NCI-H748 treated with DMSO at 0.1 percent for 48 hours (cell line): ENCODE measurements around the gene GRPEL1.
A peak's percentile ranks its signal among the peaks of the same experiment; 100 is the strongest.

Experiments
- DNase-seq: peaks from one replicate; lab custom pipeline; 2025; lab: John Stamatoyannopoulos, UW

Gene GRPEL1

DNA sequence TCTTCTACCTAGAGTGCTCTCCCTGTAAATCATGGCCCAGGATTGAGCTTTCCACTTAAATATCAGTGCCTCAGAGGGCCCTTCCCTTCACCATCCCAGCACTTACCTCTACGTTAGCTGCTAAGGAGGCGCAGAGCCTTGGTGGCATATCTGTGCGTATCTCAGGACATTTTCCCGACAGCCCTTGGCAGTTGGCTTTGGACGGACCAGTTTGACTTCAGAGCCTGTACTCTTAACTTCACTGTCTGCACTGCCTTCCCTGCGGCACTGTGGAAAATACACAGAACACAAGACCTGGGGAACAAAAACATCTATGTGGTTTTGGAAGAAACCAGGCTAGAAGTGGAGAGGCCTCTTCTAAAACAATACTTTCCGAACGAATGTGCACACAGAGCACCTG is 22.3 kb downstream of the GRPEL1 start:
- DNase-seq: no peak

DNA sequence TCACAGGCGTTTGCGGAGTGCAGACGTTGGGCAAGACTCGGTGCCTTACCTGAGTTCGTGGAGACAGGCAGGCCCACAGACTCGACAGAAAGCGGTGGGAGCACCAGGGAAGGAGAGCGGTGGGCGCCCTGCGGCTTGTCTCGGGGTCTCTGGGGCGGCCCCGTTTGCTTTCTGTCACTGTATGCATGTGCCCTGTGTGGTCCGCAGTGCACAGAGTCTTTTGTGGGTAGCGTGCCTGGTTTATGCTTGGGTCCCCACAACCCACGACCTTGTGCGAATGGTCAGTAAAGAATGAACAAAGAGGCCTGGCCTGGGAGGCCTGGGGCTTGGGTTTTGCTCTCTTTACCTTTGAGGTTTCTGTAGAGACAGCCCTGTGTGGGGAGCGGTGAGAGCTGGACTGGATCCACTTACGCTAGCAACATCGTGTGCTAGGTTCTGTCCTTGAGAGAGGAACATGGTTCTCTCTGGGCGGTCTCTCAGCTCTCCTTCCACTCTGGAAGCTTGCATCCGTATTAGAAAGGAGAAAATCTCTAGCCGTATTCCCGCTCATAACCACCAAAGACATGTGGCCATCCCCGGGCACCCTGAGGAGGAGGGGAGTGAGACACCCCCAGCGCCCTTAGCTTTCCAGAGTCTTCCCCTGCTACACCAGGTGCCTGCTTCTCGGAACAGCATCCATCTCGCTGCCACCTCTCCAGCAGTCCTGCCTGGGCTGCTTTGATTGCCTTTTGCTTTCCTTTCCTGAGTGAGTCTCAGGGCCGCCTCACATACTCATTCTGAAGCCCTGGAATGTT is 23.5 kb downstream of the GRPEL1 start:
- DNase-seq: no peak

DNA sequence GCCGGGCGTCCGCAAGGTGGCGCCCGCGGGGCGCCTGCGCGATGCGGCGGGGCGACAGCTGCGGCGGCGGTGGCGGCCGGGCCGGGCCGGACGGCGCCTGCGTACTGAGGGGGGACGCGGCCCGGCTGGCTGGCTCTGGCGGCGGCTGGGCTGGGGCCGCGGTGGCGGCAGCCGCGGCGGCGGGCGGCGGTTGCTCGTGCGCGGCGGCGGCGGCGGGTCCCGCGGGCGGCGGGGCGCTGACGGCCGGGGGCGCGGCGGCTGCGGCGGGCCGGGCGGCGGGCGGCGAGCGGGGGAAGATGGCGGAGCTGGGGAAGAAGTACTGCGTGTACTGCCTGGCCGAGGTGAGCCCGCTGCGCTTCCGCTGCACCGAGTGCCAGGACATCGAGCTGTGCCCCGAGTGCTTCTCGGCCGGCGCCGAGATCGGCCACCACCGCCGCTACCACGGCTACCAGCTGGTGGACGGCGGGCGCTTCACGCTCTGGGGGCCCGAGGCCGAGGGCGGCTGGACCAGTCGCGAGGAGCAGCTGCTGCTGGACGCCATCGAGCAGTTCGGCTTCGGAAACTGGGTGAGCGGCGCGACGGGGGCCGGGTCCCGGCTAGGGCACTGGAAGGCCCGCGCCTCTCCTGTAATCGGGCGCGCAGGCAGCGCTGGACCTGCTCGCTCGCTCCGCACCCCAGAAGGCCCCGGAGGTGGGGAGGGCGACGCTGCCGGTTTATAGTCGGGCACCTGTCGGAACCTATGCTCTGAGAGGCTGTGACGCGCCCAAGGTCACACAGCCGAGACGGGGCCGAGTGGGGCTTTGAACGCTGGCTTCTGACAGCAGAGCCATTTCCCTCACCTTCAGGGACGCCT is 24.4 kb downstream of the GRPEL1 start, which contains the start of gene TADA2B:
Gene TADA2B, plus strand, starts transcription at position 89 of the 853 bp plus-strand sequence. Its CDS starts 208 bp downstream, at position 297.
- DNase-seq: no peak

DNA sequence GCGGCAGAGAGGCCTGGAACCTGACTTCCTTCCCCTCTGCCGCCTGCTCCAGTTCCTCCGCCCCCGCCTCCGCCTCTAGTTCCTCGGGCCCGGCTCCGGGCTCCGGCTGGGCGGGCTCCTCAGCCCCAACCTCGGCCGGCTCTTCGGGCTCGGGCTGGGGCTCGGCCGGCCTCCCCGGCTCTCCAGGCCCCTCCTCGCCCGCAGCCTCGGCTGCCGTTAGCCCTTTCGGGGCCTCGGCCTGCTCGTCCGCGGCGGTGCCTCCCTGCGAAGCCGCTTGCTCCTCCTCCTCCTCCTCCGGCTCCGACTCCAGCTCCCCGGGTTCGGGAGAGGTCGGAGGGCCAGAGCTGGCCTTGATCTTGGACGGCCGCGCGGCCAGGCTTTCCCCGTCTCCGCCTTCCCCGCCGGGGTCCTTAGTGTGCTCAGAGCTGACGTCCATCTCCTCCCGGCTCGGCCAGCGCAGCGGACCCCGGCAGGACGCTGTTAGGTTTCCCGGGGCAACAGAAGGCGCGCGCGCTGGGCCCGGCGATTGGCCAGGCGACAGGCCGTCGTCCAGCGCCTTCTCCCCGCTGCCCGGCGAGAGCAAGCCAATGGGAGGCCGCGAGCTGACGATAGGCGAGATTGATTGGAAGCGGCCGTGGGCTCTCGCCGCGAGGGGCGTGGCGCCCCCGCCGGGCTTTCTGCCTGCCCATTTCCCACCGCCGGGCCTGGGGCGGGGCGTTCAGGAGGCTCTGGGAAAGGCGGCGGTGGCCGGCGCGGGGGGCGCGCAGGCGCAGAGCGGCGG is 25.2 kb downstream of the GRPEL1 start:
- peak; percentile 86 for DNase-seq

DNA sequence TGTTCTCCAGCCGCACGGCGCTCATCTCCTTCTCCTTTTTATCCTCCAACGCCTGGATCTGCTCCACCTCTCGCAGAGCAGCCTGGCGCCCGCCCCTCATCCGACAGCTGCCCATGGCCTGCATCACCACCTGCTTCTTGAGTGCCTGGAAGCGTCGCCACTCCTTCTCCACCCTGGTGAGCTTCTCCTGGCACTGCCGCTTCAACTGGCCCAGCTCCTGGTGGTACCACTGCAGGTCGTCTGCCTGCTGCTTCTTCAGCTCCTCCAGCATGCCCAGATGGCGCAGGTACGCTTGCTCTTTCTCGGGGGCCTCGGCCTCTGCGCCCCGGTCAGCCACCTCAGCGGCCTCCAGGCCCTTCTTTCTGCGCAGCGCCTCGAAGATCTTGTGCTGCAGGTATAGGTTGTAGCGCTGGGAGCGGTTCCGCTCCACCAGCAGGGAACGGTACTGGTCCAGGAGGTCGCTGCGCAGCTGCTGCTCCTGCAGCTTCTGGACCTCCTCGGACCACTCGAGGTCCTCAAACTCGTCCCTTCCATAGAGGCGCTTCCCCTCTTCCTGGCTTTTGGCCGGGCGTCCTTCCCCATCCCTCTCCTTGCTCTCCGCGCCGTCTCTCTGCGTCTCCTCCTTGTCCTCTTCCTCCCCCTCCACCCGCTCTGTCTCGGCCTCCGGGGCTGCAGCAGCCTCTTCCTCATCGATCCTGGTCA is 25.9 kb downstream of the GRPEL1 start:
- DNase-seq: no peak

DNA sequence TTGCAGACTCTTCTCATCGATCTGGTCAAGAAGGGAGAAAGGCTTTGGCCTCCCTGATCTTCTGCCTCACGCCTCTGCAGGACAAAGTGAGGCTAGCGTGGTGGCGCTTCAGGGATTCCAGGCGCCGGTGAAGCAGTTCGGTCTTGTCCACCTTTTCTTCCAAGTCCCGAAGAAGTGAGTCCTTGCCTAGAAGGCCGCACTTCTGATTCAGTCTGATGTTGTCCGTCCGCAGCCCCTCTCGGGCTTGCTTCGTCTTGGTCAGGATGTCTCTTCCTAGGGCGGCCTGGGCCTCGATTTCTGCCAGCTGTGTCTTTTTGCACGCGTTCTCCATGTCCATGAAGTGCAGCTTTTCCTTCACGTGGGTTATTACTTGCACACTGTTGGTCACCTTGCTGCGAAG is 26.6 kb downstream of the GRPEL1 start:
- no peak for DNase-seq

DNA sequence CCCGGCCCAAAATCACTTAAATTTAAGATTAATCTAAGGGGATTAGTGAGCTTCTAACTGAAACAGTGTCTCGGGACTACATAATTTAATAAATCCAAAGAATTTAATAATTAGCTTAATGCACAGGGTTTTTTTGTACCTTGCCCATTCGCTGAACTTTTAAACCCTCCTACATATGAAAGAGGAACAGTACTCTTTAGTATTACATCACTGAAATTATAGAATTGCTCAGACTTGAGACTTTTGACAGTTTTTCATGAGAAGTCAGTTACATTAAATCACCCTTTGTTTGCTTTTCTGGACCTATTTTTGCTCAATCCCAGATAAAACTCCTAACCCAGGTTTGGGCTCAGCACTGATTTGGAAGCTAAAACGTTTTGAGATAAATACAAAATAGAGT is 27.1 kb downstream of the GRPEL1 start:
- DNase-seq: no peak

DNA sequence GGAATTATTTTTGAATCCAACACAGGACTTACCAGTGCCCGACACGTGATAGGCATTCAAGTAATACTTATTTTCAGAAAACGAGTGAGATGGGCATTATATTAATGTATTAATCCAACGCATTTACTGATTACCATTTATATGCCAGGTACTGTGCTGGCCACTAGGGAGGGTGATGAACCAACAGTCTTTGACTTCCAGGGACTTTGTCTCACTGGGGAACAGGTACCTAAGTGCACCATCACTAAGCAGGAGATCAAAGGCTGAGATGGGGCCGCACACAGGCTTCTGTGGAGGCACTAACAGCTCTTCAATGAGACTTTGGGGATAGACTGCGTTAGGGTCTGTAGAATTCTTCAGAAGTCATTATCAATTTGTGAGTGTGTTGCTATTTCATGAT is 30.4 kb downstream of the GRPEL1 start:
- no peak for DNase-seq

DNA sequence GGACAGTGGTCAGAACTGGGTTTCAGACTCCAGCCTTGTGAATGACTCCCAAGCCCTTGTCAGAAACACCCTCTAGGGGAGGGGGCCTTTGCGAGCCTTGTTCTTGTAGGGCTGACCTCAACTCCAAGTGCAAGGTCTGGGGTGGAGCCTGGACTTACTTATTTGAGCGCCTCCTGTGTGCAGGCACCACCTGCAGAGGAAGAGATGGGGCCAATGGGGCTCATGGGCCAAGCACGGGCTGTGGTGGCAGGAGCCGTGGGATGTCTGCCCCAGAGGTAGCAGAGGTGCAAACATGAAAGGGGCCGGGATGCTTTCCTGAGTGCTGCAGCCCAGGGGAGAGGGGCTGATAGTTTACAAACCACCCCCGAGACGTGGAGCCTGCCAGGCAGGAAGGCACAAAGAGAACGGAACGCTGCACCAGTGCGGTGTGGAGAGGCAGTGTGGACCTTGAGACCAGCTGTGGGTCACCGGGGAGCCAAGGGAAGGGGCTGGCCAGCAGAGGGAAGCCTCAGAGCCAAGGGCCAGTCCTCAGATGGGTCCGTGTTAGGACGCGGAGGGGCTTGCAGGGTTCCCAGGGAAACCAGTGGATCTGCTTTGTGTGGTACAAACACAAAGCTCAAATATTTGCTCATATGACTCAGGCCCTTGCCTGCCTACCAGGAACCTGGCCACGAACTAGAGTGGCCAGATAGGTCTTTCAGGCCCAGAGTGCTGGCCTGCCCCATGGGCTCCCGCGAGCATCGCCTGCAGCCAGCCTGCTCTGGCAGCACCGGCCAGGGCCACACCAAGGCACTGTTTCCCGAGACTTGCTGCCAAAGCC is 33.4 kb downstream of the GRPEL1 start:
- DNase-seq: no peak

DNA sequence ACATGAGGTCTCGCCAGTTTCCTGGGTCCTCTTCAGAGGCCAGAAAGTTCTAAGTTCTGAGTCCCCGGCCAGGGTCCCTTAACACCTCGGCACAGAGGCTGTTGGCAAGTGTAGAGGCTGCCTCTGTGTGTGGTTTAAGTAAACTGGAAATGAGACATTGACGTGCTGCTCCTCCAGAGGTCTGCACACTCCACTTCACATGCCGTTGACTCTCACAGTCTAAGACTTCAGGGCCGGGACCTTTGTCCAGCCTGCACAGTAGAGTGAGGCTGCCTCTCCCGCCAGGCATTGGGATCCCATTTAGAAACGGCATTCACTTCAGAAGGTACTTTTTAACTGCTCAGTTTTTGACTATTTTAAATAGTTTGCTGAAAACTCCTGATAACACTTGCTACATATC is 35.3 kb downstream of the GRPEL1 start:
- no peak for DNase-seq

DNA sequence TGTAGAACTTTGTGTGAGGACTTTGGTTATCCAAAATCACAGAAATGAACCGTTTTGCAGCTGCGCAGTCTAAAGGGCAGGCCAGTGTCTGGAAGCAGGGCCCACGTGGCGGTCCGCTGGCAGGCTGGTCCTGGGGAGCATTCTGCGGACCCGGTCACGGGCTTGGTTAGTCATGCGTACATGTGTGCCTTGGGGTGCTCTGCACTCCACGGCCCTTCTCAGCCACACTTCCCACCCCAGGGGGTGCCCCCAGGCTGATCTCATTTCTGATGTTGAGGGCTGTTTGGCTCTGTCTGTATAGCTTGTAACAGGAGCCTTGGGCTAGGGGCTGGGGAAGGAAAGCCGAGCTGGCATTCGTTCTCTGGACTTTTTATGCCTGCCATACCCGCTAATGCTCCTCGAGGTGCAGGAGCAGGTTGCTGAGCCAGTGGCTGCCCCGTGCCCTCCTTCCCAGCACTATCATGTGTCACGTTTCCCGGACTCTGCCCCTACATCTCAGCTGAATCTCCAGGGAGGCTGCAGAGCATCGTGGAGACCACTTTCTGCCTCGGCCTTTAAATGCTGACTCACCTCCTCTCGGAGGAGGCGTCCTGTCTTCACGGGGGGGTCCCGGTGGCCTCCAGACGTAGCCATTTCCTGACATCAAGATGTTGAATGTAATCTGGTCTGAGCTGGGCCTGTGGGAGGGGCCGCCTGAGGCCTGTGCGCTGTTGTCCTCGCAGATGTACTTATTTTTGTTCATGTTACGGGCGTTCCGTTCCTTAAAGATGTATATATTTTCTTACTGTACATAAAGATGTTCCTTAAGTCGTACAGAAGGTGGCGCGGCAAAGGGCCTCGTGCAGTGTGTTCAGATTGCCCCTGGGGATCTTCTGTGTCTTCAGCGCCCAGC is 36.1 kb downstream of the GRPEL1 start:
- DNase-seq: no peak

DNA sequence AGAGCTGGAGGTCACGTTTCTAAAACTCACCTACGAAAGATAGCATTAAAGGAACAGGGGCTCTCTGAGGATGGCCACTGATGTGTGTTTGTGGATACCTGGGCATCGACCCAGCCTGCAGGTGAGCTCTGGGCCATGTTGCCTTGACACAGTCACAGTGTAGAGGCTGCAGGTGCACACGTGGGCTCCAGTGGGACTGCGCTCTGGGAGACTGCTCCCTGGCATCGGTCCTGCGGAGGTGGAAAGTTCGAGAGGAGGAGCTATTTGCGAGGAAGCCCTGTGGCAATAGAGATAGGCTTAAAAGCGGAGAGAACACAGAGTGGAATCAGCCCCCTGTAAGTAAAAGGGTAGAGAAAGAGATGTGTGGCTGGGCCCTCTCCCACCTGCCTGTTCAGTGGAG is 37.0 kb downstream of the GRPEL1 start:
- no peak for DNase-seq

DNA sequence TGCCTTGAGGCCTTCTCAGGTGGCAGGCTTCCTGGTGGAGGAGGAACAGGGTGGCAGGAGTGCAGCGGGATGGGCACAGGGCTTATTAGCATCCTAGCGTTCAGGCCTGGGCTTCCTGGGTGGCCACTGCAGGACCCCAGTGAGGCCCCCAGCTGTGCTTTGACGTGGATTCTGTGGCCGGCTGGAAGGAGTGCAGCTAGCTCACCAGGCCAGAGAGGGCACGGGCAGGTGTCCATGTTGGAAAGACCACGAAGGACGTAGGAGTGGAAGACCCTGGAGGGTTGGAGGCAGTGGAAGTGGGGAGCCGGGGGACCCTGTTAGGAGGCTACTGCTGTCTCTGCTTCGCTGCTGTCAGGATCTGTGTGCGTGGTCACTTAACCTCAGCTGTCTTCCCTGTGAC is 37.9 kb downstream of the GRPEL1 start:
- DNase-seq: no peak

DNA sequence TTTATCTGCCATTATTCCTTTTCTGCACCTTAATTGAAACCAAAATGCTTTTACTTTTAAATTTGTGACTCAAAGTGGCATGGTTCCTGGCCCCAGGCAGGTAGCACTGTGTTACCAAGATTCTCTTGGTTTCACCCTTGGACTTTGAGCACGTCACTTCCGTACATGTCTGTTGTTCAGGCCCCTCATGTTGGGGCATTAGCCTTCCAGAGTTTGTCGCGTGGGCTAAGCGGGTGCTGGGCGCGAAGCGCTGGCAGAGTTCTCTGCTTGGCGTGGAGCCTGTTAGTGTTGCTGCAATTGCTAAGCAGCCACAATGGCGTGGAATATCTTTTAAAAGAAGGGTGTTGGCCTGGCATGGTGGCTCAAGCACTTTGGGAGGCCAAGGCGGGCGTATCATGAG is 38.7 kb downstream of the GRPEL1 start:
- no peak for DNase-seq

DNA sequence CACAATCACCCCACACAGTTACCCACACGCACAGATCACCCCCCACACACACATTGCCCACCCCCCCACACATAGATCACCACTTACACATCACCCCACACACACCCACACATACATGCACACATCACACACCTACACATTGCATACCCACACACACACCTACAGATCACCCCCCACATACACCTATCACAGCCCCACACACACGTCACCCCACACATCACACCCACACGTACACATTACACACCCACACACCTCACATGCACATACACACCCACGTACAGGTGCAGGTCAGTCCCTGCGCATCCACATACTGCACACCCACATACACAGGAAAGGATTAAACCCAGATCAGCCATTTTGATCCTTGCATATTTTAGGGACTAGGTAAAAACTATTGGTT is 40.0 kb downstream of the GRPEL1 start:
- no peak for DNase-seq

DNA sequence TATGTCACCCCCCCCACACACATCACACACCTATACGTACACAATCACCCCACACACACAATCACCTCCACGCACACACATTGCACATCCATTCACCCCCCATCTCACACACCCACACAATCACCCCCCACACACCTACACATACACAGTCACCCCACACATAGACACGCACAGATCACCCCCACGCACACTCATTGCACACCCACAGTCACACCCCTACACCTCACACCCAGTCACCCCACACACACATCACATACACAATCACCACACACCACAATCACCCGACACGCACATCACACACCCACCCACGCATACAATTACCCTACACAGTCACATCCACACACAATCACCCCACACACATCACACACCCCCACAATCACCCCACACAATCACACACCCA is 40.6 kb downstream of the GRPEL1 start:
- DNase-seq: no peak

DNA sequence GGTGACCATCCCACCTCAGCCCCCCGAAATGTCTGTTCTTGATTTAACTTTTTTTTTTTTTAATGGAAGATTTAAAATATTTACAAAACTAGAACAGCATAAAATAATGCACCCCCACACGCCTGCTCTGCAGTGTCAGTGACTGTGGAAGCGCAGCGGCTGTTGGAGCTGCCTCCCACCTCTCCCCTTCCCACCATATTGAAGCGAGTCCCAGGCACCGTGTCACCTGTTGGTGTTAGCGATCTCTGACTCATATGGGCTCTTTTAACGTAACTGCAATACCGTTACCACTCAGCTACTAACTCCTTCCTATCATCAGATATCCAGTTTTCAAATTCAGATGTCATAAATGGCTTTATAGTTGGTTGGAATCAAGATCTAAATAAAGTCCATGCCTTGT is 41.8 kb downstream of the GRPEL1 start:
- no peak for DNase-seq

DNA sequence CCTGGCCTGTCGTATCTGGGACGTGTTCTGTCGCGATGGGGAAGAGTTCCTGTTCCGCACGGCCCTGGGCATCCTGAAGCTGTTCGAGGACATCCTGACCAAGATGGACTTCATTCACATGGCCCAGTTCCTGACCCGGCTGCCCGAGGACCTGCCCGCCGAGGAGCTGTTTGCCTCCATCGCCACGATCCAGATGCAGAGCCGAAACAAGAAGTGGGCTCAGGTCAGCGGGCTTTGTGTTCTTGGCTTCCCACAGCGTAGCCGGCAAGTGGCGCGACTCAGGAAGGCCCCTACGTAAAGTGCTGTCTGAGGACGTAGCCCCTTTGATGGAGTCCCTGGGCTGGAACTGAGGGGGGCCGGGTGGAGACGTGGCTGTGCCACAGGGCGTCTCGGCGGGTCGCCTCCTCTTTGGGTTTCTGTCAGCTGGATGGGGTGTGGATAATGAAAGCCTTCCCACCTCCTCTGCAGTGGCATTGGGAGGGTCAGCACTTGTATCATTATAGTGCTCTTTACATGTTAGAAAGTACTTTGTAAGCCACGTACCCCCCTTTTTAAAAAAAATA is 42.7 kb downstream of the GRPEL1 start:
- DNase-seq: no peak

DNA sequence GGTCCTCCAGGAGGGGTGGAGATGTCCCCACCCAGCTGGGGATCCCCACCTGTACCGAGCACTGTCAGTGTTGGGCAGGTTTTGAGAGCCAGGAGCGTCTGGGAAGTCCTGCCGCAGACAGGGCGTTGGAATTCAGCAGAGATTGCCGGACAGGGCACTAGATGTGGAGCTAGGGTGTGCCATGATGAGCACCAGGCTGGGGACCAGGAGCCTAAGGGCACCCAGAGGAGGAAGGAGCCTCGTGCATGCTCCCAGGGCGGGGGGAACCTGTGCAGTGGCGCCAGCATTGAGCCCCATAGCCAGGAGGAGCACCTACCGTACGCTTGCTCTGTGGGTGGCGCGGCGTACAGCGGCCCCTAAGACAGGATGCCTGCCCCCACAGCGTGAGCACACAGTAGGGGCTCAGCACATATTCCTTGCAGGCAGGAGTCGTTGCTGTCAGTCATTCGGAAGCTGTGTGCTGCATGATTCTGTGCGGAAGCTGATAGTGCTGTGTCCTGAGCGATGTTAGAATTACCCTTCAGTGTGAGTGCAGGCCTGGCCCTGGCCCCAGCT is 43.5 kb downstream of the GRPEL1 start:
- DNase-seq: no peak
